Ovary (tissue), 9 donors: Measurements from ENCODE around the gene TXNDC15. TPM values are rescaled to one million over a fixed set of nuclear protein-coding genes. Genes with fewer than 3 reads are reported as not detected.
A peak's percentile ranks its signal among the peaks of the same experiment; 100 is the strongest.

Experiments used
- DNase-seq, 5 donors: peaks; one replicate each; pipeline ENCODE4 v3.0.0-alpha.2; 2019 to 2020
- H3K27ac ChIP-seq, 2 donors: fragments of 200-600 bp; one replicate each; pipeline versions ENCODE4 v1.5.1 to v1.8.0; 2019 to 2022
- H3K27me3 ChIP-seq: fragments of 200-600 bp; one replicate; pipeline ENCODE4 v1.8.0; 2022
- H3K36me3 ChIP-seq: fragments of 200-600 bp; sonication (generic); one replicate; pipeline ENCODE4 v1.5.1; 2019
- H3K4me1 ChIP-seq: one replicate; pipeline ENCODE4 v1.8.1; 2013; ENCODE audit warnings: mild to moderate bottlenecking, moderate library complexity; ENCODE audit not compliant: insufficient read depth
- H3K4me3 ChIP-seq: fragments of 200-600 bp; sonication (generic); one replicate; pipeline ENCODE4 v1.5.1; 2017
- H3K9me3 ChIP-seq, 2 donors: fragments of 200-600 bp in 1 of 2; sonication (generic) in 1 of 2; one replicate each; pipeline versions ENCODE4 v1.5.1 to v1.8.1; 2013 to 2019; ENCODE audit warnings: mild to moderate bottlenecking in 1 of 2, moderate library complexity in 1 of 2
- EP300 ChIP-seq: sonication (generic); formaldehyde crosslinking; IDR thresholded peaks from one replicate; pipeline ENCODE4 v1.6.1; 2017; ENCODE audit warnings: antibody characterized with exemption
- POLR2A ChIP-seq: fragments of 450-650 bp; IDR thresholded peaks from one replicate; pipeline ENCODE4 v1.6.1; 2017; ENCODE audit warnings: antibody characterized with exemption, mild to moderate bottlenecking, moderate library complexity
- WGBS, 3 donors: extraction: QIAGEN DNeasy Blood & Tissue Kit in 1 of 3; methylation state at CpG; one replicate each; pipeline versions ENCODE4 v1.1.5 to v1.1.7; 2013 to 2017; 5-methylcytosine and 5-hydroxymethylcytosine counted together
- intact Hi-C, 4 donors: fragments of 100-400 bp; cut with DNase I; formaldehyde crosslinking; loops; one replicate each; pipeline versions ENCODE4 v1.11.0 to v1.15.1; 2022 to 2023
- polyA plus RNA-seq, 2 donors: library from polyadenylated mRNA; stranded (reverse); fragments of 200-250 nt in 1 of 2; fragments of 350-450 nt in 1 of 2; fragmentation: Illumina TruSeq in 1 of 2; extraction: RNeasy Lipid Tissue Mini Kit (QIAGEN cat#74804) in 1 of 2; gene quantifications; one replicate each; pipeline ENCODE4 v1.2.3, GENCODE V29; 2013 to 2014
- total RNA-seq, 7 donors: library from RNA; depleted of rRNA in 2 of 7; stranded (reverse); fragments of >200 nt in 2 of 7; fragmentation: NEBNext Ultra II Directional in 3 of 7; extraction: Animal tissue kit (Norgen Biotek cat#: 25700) in 3 of 7; gene quantifications; one replicate each; pipeline versions ENCODE4 v1.1.0 to v1.2.4, GENCODE V29; 2016 to 2023
- TF ChIP-seq, protein P1 (sequence below), 3 donors: fragments of 450-650 bp in 2 of 3; fragments of 200-600 bp in 1 of 3; IDR thresholded peaks; one replicate each; pipeline versions ENCODE4 v1.5.1 to v1.8.0; 2016 to 2022; ENCODE audit warnings: antibody characterized with exemption in 3 of 3, mild to moderate bottlenecking in 1 of 3
- donor health status: DM: no; HTN: no; CAD: no; lungs with moderate emphysema.
- donor health status: DM: no; HTN: no; CAD: no.
- donor health status: Bipolar disorder and iron deficiency.
- donor health status: DM: yes; HTN: yes; CAD: no.
- donor health status: DM: no; HTN: no; CAD: no.
- donor health status: DM: yes; HTN: yes; CAD: no.

Gene TXNDC15
- total and polyA plus RNA-seq, 9 donors, result 55.3 to 150 (median 71.4) TPM

DNA sequence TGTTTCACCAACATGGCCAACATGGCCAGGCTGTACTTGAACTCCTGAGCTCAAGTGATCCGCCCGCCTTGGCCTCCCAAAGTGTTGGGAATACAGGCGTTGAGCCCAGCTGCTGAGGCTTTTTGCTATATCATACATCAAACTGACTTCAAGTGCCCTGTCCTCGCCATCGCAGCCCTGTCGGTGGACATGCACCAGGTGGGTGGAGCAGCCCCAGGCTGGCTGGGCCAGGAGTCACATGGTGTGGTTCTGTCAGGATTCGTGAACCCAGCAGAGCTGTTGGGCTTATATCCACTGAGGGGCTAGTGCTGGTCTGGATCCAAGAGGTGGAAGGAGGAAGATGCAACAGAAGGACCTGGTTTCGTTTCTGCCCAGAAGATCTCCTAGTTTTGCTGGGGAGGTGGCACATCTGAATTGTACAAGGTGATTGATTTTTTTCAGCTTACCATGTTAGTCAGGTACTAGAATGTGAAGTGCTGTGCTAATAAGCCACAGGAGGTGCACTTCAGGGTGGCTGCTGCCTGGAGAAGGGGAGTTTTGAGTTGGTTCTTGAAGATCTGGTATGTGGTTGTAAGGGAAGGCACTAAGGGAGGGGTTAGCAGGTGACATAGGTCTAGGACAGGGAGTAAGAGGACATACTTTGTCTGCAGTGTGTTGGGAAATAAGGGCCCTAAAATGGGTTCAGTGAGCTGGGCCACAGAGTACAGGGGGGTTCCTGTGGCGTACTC, 46.8 kb downstream of the TXNDC15 start:
- WGBS, 3 donors, result 94 to 95% (median 94%) methylated on average over 9 of the region's 9 CpGs

GRCh38 chr5:134932508-134932907, 58.3 kb downstream of the TXNDC15 start:
- H3K9me3 ChIP-seq, result no peaks in the 10 kb centered on the region
- DNase-seq, result no peak
- H3K27me3 ChIP-seq, result no peaks in the 10 kb centered on the region
- no peak overlapping the region for H3K27ac ChIP-seq
- no peaks in the 10 kb centered on the region for H3K36me3 ChIP-seq
- intact Hi-C loops, result no loop called here
- H3K4me1 ChIP-seq, result peaks cover 2% of the 10 kb centered on the region
- 96 to 98% (median 96%) methylated on average over 3 of the region's 3 CpGs for WGBS, 3 donors
- TF ChIP-seq EP300 (no peak), POLR2A (no peak)
- TF ChIP-seq, protein P1, sequence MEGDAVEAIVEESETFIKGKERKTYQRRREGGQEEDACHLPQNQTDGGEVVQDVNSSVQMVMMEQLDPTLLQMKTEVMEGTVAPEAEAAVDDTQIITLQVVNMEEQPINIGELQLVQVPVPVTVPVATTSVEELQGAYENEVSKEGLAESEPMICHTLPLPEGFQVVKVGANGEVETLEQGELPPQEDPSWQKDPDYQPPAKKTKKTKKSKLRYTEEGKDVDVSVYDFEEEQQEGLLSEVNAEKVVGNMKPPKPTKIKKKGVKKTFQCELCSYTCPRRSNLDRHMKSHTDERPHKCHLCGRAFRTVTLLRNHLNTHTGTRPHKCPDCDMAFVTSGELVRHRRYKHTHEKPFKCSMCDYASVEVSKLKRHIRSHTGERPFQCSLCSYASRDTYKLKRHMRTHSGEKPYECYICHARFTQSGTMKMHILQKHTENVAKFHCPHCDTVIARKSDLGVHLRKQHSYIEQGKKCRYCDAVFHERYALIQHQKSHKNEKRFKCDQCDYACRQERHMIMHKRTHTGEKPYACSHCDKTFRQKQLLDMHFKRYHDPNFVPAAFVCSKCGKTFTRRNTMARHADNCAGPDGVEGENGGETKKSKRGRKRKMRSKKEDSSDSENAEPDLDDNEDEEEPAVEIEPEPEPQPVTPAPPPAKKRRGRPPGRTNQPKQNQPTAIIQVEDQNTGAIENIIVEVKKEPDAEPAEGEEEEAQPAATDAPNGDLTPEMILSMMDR (IDR thresholded peaks at IDR 0.05), result no peak
- H3K4me3 ChIP-seq, result no peak overlapping the region

More for the DNA sequence above, 46.8 kb downstream of the TXNDC15 start:
- DNase-seq, result no peak
- TF ChIP-seq POLR2A, result no peak
- TF ChIP-seq, protein P1 (IDR thresholded peaks at IDR 0.05), result no peak
- no peak for TF ChIP-seq EP300
- Histone ChIP-seq H3K27me3 (no peaks in the 10 kb centered on the region), H3K36me3 (no peaks in the 10 kb centered on the region), H3K9me3 (no peaks in the 10 kb centered on the region), H3K27ac (no peak overlapping the region), H3K4me1 (no peaks in the 10 kb centered on the region), H3K4me3 (no peak overlapping the region)
- intact Hi-C loops, result no loop called here

DNA sequence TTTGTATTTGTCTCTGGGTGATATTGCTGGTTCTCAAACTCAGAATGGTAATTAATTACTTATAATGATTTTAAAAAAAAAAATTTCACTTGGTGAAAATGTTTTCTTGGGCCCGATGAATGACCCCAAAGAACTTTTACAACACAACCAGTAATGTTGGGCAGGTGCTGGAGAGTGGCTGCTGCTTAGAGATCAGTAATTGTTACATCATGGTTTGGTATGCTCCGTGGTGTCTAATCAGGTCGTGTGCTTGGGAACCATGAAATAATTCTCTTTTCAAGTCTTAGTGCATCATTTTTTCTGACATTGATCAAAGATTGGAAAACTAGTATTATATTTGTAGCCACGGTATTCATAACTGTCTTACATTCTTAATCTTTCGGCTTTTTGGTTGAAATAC, 60.0 kb downstream of the TXNDC15 start:
- Histone ChIP-seq H3K36me3 (no peaks in the 10 kb centered on the region), H3K27me3 (no peaks in the 10 kb centered on the region), H3K4me1 (peaks cover 2% of the 10 kb centered on the region), H3K9me3 (no peaks in the 10 kb centered on the region), H3K27ac (no peak overlapping the region), H3K4me3 (no peak overlapping the region)
- no peak for DNase-seq
- TF ChIP-seq EP300 (no peak), POLR2A (no peak)
- TF ChIP-seq, protein P1 (IDR thresholded peaks at IDR 0.05), result no peak
- 93 to 97% (median 95%) methylated on average over 5 of the region's 5 CpGs for WGBS, 3 donors
- intact Hi-C loops, result no loop called here

DNA sequence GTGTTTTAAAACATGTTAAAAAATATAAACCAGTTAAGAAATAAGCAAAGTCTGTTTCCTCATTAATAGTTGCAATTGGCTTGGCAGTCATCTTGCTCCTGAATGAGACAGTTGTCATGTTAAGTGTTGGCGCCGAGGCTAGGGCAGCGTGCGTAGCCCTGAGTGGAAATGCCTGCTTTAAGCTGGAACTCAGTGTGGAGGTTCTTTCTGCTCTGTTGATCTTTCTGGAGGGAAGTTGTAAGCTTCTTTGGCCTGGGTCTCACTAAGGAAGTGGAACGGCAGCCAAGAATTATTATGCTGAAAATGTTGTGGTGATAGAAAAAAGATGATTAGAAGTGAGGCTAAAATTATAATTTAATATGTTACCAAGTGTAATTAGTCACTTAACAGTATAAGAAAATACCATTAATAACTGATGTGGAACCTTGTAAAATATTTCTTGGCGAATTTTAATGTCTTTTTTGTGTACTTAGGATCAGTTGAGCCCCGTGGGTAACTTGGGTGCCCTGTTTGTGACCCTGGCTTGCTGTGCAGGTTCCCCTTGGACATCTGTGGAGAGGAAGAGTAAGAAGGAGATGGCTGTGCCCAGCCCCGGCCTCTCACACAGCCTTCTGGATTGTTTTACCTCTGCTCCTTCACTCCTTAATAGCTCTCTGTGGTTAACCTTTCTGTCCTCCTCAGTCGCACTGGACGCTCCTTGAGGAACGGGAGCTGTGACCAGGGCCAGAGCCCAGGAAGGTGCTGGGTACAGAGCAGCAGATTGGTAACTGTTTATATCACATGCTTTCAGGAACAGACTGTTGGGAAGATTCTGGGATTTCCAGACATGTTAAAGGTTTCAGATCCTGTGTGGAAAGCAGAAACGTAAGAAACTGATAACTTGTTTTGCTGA, 61.8 kb downstream of the TXNDC15 start:
- Histone ChIP-seq H3K9me3 (no peaks in the 10 kb centered on the region), H3K27me3 (no peaks in the 10 kb centered on the region), H3K4me3 (no peak overlapping the region), H3K36me3 (no peaks in the 10 kb centered on the region), H3K4me1 (peaks cover 2% of the 10 kb centered on the region), H3K27ac (peak overlapping the region in 1 of 2 donors; percentile 8)
- TF ChIP-seq, protein P1 (IDR thresholded peaks at IDR 0.05), result no peak
- TF ChIP-seq EP300 (no peak), POLR2A (no peak)
- intact Hi-C loops, result no loop called here
- whole genome bisulfite sequencing, 3 donors, result 43 to 57% (median 51%) methylated on average over 12 of the region's 12 CpGs
- DNase-seq, result no peak
